Neural progenitor cell (in vitro differentiated cells): ENCODE results near the gene MAP3K13. TPM values are rescaled to one million over a fixed set of nuclear protein-coding genes. Genes with fewer than 3 reads are reported as not detected.

Experiments used
- DNase-seq: peaks from one replicate; pipeline ENCODE4 v3.0.0-alpha.2; 2016; ENCODE audit warnings: low spot score
- H2AFZ ChIP-seq: fragments of 200-600 bp; sonication (generic); replicated peaks from 2 replicates; pipeline ENCODE4 v1.6.1; 2016; ENCODE audit warnings: antibody characterized with exemption
- H3F3A ChIP-seq: fragments of 200-600 bp; sonication (generic); 2 replicates; pipeline ENCODE4 v1.6.1; 2016; ENCODE audit warnings: antibody characterized with exemption, low read depth
- H3K27ac ChIP-seq: fragments of 200-600 bp; sonication (generic); 2 replicates; pipeline ENCODE4 v1.5.1; 2016; ENCODE audit warnings: mild to moderate bottlenecking
- H3K27me3 ChIP-seq: fragments of 200-600 bp; sonication (generic); 2 replicates; pipeline ENCODE4 v1.6.1; 2016; ENCODE audit warnings: mild to moderate bottlenecking, moderate library complexity
- H3K36me3 ChIP-seq: fragments of 200-600 bp; sonication (generic); 2 replicates; pipeline ENCODE4 v1.5.1; 2016
- H3K4me1 ChIP-seq: fragments of 200-600 bp; sonication (generic); 2 replicates; pipeline ENCODE4 v1.6.1; 2016; ENCODE audit warnings: mixed run types
- H3K4me2 ChIP-seq: fragments of 200-600 bp; sonication (generic); 2 replicates; pipeline ENCODE4 v1.6.1; 2016
- H3K4me3 ChIP-seq: fragments of 200-600 bp; sonication (generic); 2 replicates; pipeline ENCODE4 v1.5.1; 2016
- H3K79me2 ChIP-seq: fragments of 200-600 bp; sonication (generic); 2 replicates; pipeline ENCODE4 v1.6.1; 2016; ENCODE audit warnings: low read depth
- H3K9ac ChIP-seq: fragments of 200-600 bp; sonication (generic); 2 replicates; pipeline ENCODE4 v1.6.1; 2016
- H3K9me3 ChIP-seq: fragments of 200-600 bp; sonication (generic); 2 replicates; pipeline ENCODE4 v1.5.1; 2016; ENCODE audit warnings: low read depth
- H4K20me1 ChIP-seq: fragments of 200-600 bp; sonication (generic); 2 replicates; pipeline ENCODE4 v1.6.1; 2016; ENCODE audit warnings: low read depth
- H3K27ac Mint-ChIP-seq: 3 replicates; pipeline ENCODE4 v1.8.0; 2021; ENCODE audit warnings: mixed read lengths
- H3K27me3 Mint-ChIP-seq: 2 replicates; pipeline ENCODE4 v1.8.0; 2022; ENCODE audit warnings: low read depth, mild to moderate bottlenecking, inconsistent platforms, moderate library complexity, mixed read lengths; ENCODE audit not compliant: insufficient read depth
- H3K36me3 Mint-ChIP-seq: 3 replicates; pipeline ENCODE4 v1.8.0; 2021; ENCODE audit warnings: mixed read lengths
- H3K4me1 Mint-ChIP-seq: 3 replicates; pipeline ENCODE4 v1.8.0; 2021; ENCODE audit warnings: mixed read lengths
- H3K4me3 Mint-ChIP-seq: 3 replicates; pipeline ENCODE4 v1.8.0; 2021; ENCODE audit warnings: mild to moderate bottlenecking, moderate library complexity, mixed read lengths
- H3K9me3 Mint-ChIP-seq: 3 replicates; pipeline ENCODE4 v1.8.0; 2020; ENCODE audit warnings: mixed read lengths
- EZH2 ChIP-seq: fragments of 200-600 bp; sonication (generic); IDR thresholded peaks from 2 replicates; pipeline ENCODE4 v1.6.1; 2017; ENCODE audit warnings: antibody characterized with exemption, mild to moderate bottlenecking, moderate library complexity
- EZH2phosphoT487 ChIP-seq: fragments of 200-600 bp; sonication (generic); IDR thresholded peaks from 2 replicates; pipeline ENCODE4 v1.6.1; 2017; ENCODE audit warnings: antibody characterized with exemption
- total RNA-seq: library from RNA; depleted of rRNA; stranded (reverse); fragments of >200 nt; gene quantifications from 2 replicates; pipeline ENCODE4 v1.2.3, GENCODE V29; 2015; ENCODE audit warnings: low replicate concordance
- TF ChIP-seq, protein P1 (sequence below): fragments of 200-600 bp; sonication (generic); IDR thresholded peaks from 2 replicates; pipeline ENCODE4 v1.5.1; 2017; ENCODE audit warnings: antibody characterized with exemption, mild to moderate bottlenecking

The MAP3K13 gene, protein sequence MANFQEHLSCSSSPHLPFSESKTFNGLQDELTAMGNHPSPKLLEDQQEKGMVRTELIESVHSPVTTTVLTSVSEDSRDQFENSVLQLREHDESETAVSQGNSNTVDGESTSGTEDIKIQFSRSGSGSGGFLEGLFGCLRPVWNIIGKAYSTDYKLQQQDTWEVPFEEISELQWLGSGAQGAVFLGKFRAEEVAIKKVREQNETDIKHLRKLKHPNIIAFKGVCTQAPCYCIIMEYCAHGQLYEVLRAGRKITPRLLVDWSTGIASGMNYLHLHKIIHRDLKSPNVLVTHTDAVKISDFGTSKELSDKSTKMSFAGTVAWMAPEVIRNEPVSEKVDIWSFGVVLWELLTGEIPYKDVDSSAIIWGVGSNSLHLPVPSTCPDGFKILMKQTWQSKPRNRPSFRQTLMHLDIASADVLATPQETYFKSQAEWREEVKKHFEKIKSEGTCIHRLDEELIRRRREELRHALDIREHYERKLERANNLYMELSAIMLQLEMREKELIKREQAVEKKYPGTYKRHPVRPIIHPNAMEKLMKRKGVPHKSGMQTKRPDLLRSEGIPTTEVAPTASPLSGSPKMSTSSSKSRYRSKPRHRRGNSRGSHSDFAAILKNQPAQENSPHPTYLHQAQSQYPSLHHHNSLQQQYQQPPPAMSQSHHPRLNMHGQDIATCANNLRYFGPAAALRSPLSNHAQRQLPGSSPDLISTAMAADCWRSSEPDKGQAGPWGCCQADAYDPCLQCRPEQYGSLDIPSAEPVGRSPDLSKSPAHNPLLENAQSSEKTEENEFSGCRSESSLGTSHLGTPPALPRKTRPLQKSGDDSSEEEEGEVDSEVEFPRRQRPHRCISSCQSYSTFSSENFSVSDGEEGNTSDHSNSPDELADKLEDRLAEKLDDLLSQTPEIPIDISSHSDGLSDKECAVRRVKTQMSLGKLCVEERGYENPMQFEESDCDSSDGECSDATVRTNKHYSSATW
- 23.3 and 34.6 TPM in 2 replicates for total RNA-seq

DNA sequence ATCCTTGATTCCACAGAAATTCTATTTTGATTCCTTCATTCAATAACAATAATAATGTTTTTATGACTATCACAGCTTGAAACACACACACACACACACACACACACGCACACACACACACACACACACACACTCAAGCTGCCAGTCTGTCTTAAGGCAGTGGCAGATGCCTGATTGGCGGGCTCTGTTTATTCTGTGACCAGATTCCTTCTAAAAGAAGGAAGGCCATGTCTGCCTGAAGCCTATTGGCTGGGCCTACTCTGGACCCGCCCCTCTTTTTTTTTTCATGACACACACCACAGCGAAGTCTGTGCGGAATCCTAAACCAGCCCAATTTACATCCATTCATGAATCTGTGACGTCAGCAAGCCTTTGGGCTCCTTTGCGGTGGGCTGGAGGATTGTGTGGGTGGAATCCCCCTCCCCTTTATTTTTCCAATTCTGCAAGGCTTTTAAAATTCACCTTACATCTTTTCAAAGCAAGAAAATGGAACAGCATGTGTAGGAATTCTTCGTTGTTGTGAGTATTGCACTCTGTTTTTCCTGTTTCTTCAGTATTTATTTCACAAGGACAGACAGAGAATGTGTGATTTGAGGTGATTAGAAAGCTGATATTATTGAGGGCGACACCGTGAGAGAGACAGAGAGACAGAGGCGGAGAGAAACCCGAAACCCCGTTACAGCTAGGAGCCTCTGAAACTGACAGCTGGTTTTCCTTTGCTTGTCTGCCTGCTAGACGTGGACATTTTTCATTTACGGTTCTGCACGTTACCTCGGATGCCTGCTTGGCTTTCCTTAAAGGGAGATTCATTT lies at the start of gene MAP3K13:
Gene MAP3K13, plus strand, starts transcription at position 287 of the 812 bp plus-strand sequence. CDS start 65,446 bp downstream, outside the sequence.
- H3K4me3 Mint-ChIP-seq, result peak within 1 kb of the TSS; percentile 91

DNA sequence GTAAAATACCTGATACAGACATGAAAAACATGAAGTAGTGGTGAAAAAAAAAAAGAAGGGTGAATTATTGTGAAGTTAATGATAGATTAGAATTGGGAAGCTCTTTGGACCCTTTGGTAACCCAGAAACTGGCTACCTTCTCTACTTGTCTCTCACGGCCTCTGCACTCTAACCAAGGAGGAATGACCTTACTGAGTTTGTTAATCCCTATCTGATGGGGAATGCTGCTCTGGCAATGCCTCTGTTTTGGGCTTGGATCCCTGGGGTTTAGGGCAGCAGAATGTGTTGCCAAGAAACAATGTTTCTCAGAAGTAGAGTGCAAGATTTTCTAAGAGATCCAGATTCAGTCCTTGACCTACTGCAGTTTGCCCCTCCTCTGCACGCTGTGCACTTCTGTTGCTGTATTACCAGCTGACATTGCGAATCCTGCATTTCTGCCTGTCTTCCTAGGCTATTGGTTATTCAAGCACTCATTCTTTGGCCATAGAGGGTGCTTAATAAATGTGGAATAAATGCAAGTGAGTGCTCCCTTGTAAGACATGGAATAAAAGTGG lies 49.2 kb upstream of the MAP3K13 start:
- Histone ChIP-seq H2AFZ (no peak overlapping the region), H3K27me3 (no peaks in the 10 kb centered on the region), H3K79me2 (no peaks in the 10 kb centered on the region), H3K4me3 (no peak overlapping the region), H3K27ac (no peak overlapping the region), H3K36me3 (peaks cover 9% of the 10 kb centered on the region), H3F3A (no peaks in the 10 kb centered on the region), H3K9me3 (peaks cover 8% of the 10 kb centered on the region), H3K4me2 (peak overlapping the region; percentile 11), H3K4me1 (peaks cover 9% of the 10 kb centered on the region), H4K20me1 (no peaks in the 10 kb centered on the region), H3K9ac (no peak overlapping the region)
- no peak for TF ChIP-seq EZH2phosphoT487
- no peak for TF ChIP-seq EZH2
- TF ChIP-seq, protein P1, sequence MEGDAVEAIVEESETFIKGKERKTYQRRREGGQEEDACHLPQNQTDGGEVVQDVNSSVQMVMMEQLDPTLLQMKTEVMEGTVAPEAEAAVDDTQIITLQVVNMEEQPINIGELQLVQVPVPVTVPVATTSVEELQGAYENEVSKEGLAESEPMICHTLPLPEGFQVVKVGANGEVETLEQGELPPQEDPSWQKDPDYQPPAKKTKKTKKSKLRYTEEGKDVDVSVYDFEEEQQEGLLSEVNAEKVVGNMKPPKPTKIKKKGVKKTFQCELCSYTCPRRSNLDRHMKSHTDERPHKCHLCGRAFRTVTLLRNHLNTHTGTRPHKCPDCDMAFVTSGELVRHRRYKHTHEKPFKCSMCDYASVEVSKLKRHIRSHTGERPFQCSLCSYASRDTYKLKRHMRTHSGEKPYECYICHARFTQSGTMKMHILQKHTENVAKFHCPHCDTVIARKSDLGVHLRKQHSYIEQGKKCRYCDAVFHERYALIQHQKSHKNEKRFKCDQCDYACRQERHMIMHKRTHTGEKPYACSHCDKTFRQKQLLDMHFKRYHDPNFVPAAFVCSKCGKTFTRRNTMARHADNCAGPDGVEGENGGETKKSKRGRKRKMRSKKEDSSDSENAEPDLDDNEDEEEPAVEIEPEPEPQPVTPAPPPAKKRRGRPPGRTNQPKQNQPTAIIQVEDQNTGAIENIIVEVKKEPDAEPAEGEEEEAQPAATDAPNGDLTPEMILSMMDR, result no peak
- H3K27me3 Mint-ChIP-seq, result peaks cover 2% of the 10 kb centered on the region
- peak overlapping the region; percentile 94 for H3K27ac Mint-ChIP-seq
- peaks cover 13% of the 10 kb centered on the region for H3K9me3 Mint-ChIP-seq
- H3K4me1 Mint-ChIP-seq, result peaks cover 12% of the 10 kb centered on the region
- peaks cover 8% of the 10 kb centered on the region for H3K36me3 Mint-ChIP-seq
- peak overlapping the region; percentile 35 for H3K4me3 Mint-ChIP-seq
- DNase-seq, result peak; percentile 35

More for the DNA sequence above, at the start of gene MAP3K13:
- Histone ChIP-seq H3K79me2 (no peaks in the 10 kb centered on the region), H3F3A (peaks cover 11% of the 10 kb centered on the region), H3K27ac (no peak within 1 kb of the TSS), H3K4me1 (peaks cover 10% of the 10 kb centered on the region), H3K9ac (no peak within 1 kb of the TSS), H3K27me3 (peaks cover 49% of the 10 kb centered on the region), H3K36me3 (no peaks in the 10 kb centered on the region), H3K4me2 (peak within 1 kb of the TSS; percentile 99), H3K9me3 (no peaks in the 10 kb centered on the region), H4K20me1 (peaks cover 12% of the 10 kb centered on the region), H2AFZ (peak within 1 kb of the TSS; percentile 60), H3K4me3 (peak within 1 kb of the TSS; percentile 59)
- Mint-ChIP-seq H3K27ac (peak within 1 kb of the TSS; percentile 87), H3K27me3 (peaks cover 8% of the 10 kb centered on the region), H3K4me1 (peaks cover 16% of the 10 kb centered on the region), H3K36me3 (no peaks in the 10 kb centered on the region), H3K9me3 (no peaks in the 10 kb centered on the region)
- TF ChIP-seq EZH2 (no peak), EZH2phosphoT487 (no peak)
- TF ChIP-seq, protein P1, result no peak
- peak; percentile 94 for DNase-seq
